ENCODE data around the gene SFN. TPM values are rescaled to one million over a fixed set of nuclear protein-coding genes. Genes with fewer than 3 reads are reported as not detected.

Gene SFN
- total RNA-seq (0.33 and 0.42 TPM in 2 replicates), polyA plus RNA-seq (0.08 and 0.14 TPM in 2 replicates), polyA minus RNA-seq (not detected in 2 replicates), Bru-seq, nascent RNA (percentile 43 among the genes with signal in this experiment), BruChase-seq, experiment 1, labeled RNA remaining after a 6-hour chase (percentile 40 among the genes with signal in this experiment), BruChase-seq, experiment 2, labeled RNA remaining after a 2-hour chase (percentile 41 among the genes with signal in this experiment)
- 0.05 TPM in 1 of 2 replicates, not detected in the other for polyA plus RNA-seq (2011; cell fraction: cytosol; rRNA removed)
- 0.22 and 0.41 TPM in 2 replicates for polyA plus RNA-seq (2011; cell fraction: nucleus; rRNA removed)
- polyA plus RNA-seq (2012) = 0.17 TPM in 1 of 2 replicates, not detected in the other
- polyA minus RNA-seq (2011; cell fraction: cytosol; rRNA and poly(A)+ RNA removed) = 90.3 TPM
- polyA minus RNA-seq (2011; cell fraction: nucleus; rRNA and poly(A)+ RNA removed) = 0.53 and 0.77 TPM in 2 replicates
- long read RNA-seq, partial matches to known transcripts = 0 of 1 reads
- long read RNA-seq, other reads (novel, unspliced or antisense) = 0 of 1 reads

DNA sequence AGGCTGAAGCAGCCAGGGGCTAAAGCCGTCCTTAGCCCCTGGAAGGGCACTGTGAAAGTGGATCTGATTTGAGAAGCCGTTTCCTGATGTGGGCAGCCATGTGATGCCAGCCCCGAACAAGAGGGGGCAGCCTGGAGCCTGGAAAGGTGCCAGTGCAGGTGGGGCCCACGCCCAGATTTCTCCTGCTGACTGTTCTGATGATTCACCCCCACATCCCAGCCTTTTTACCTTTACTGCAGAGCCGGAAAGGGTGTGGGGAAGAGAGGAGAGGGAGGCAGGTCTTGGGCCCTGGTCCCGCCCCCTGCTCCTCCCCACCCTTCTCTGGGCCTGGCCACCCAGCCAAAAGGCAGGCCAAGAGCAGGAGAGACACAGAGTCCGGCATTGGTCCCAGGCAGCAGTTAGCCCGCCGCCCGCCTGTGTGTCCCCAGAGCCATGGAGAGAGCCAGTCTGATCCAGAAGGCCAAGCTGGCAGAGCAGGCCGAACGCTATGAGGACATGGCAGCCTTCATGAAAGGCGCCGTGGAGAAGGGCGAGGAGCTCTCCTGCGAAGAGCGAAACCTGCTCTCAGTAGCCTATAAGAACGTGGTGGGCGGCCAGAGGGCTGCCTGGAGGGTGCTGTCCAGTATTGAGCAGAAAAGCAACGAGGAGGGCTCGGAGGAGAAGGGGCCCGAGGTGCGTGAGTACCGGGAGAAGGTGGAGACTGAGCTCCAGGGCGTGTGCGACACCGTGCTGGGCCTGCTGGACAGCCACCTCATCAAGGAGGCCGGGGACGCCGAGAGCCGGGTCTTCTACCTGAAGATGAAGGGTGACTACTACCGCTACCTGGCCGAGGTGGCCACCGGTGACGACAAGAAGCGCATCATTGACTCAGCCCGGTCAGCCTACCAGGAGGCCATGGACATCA is at the start of gene SFN:
Gene SFN, plus strand, starts transcription at position 369 of the 904 bp plus-strand sequence. Its CDS starts 64 bp downstream, at position 433.
- Histone ChIP-seq H3K4me3 (replicated peaks in 1 of 3; ENCODE audit: insufficient read depth in 1 of 3, low read depth in 1 of 3, low read length in 3 of 3) (no peak within 1 kb of the TSS), H3K27me3 (ENCODE audit: control insufficient read depth in 2 of 2, insufficient read depth in 2 of 2, low read length in 2 of 2) (no peaks in the 10 kb centered on the region), H3K9ac (replicated peaks; ENCODE audit: extremely low read depth, insufficient read depth, low read length) (no peak within 1 kb of the TSS), H2AFZ (ENCODE audit: low read depth, low read length) (peak within 1 kb of the TSS; percentile 91), H4K20me1 (replicated peaks; ENCODE audit: control insufficient read depth, extremely low read depth, insufficient read depth, low read length) (no peaks in the 10 kb centered on the region), H3K9me1 (replicated peaks; ENCODE audit: control insufficient read depth, extremely low read depth, insufficient read depth, low read length) (no peaks in the 10 kb centered on the region), H3K36me3 (ENCODE audit: control insufficient read depth in 2 of 2, extremely low read depth in 1 of 2, insufficient read depth in 2 of 2, low read length in 2 of 2) (no peaks in the 10 kb centered on the region), H3K27ac (ENCODE audit: insufficient read depth, low read depth, low read length) (no peak within 1 kb of the TSS), H3K4me2 (ENCODE audit: insufficient read depth, low read length) (no peak within 1 kb of the TSS), H3K9me3 (replicated peaks; ENCODE audit: control insufficient read depth, insufficient read depth, low read length) (no peaks in the 10 kb centered on the region), H3K4me1 (ENCODE audit: control insufficient read depth, extremely low read depth, insufficient read depth, low read length) (peaks cover 11% of the 10 kb centered on the region), H3K79me2 (ENCODE audit: control insufficient read depth, insufficient read depth, low read length) (no peaks in the 10 kb centered on the region)
- DNase-seq (ENCODE audit: low read depth, low spot score) = no peak
- ChIA-PET CTCF (interaction anchor here (2.9 kb wide), 1 partner anchor 15 kb away, joined by 17 read pairs; no protein-coding TSS in a partner anchor), POLR2A (no interaction called here)
- BruUV-seq (replicated peaks) = no TSS peak
- intact Hi-C loops (cut with micrococcal nuclease) = no loop called here
- FAIRE-seq = no peak
- TF ChIP-seq, protein P1, sequence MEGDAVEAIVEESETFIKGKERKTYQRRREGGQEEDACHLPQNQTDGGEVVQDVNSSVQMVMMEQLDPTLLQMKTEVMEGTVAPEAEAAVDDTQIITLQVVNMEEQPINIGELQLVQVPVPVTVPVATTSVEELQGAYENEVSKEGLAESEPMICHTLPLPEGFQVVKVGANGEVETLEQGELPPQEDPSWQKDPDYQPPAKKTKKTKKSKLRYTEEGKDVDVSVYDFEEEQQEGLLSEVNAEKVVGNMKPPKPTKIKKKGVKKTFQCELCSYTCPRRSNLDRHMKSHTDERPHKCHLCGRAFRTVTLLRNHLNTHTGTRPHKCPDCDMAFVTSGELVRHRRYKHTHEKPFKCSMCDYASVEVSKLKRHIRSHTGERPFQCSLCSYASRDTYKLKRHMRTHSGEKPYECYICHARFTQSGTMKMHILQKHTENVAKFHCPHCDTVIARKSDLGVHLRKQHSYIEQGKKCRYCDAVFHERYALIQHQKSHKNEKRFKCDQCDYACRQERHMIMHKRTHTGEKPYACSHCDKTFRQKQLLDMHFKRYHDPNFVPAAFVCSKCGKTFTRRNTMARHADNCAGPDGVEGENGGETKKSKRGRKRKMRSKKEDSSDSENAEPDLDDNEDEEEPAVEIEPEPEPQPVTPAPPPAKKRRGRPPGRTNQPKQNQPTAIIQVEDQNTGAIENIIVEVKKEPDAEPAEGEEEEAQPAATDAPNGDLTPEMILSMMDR (IDR thresholded peaks at IDR 0.05; ENCODE audit: extremely low read depth in 1 of 2, insufficient read depth in 1 of 2, low read depth in 1 of 2, low read length in 2 of 2) = peak; percentile 14 to 25
- TF ChIP-seq, protein P2, sequence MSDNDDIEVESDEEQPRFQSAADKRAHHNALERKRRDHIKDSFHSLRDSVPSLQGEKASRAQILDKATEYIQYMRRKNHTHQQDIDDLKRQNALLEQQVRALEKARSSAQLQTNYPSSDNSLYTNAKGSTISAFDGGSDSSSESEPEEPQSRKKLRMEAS (IDR thresholded peaks at IDR 0.05; ENCODE audit: insufficient read depth, insufficient read length) = no peak
- dilution Hi-C loops (cut with MboI; ENCODE audit: extremely low pct_ligation_motif_present, low sequenced_read_pairs) = no loop called here
